ENCODE data around the gene POGZ. TPM values are rescaled to one million over a fixed set of nuclear protein-coding genes. Genes with fewer than 3 reads are reported as not detected.
A peak's percentile ranks its signal among the peaks of the same experiment; 100 is the strongest.

POGZ gene
- total RNA-seq, 1 experiment from 2014 or later, result 13.5 TPM

DNA sequence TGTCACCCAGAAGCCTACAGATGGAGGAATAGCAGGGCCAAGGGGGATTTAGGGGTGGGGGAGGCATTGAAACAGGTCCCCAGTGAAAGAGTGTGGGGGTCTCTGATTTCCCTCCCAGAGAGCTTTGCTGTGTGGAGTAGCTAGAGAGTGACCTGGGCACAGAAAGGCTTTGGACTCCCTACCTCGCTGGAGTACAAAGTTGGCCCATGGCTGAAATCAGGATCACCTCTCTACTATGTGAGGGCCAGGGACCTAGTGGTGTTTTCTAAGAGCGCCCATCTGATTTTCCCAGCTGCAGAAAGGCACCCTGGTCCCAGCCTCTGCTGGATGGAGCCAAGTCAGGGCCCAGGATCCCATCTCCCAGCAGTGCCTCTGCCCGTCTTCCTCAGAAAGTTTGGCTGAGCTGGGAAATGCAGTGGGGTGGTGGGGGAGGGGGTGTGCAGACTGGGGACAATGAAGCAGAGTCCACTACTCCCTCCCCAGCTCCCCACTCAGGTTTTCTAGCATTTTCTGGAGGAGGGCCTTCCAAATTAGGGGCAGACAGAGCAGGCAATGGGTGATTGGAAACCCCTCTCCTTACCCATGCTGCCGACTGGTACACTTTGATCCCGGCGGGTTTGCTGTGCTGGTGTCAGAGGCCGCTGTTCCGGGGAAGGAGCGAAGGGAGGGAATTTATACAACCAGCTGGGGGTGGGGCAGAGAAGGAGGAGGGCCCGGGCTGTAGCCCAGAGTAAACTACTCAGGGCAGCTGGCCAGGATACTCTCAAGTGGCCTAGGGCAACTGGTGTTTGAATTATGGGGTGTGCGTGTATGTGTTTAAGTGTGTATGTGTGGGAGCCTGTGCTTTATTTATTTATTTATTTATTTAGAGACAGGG lies 87.0 kb downstream of the POGZ start, which contains the start of gene SELENBP1:
TSS of gene SELENBP1 (minus strand) at position 648 of the 877 bp plus-strand sequence. CDS start at position 584, 64 bp downstream.
- peak; percentile 59 for DNase-seq (ENCODE audit: low read depth)

GRCh38 chr1:151371370-151372057 lies 87.8 kb downstream of the POGZ start:
- peak; percentile 45 for DNase-seq (ENCODE audit: low read depth)

- DNase-seq (ENCODE audit: low read depth), result no peak
These were observed 88.9 kb downstream of the POGZ start for GRCh38 chr1:151370211-151370911.

DNA sequence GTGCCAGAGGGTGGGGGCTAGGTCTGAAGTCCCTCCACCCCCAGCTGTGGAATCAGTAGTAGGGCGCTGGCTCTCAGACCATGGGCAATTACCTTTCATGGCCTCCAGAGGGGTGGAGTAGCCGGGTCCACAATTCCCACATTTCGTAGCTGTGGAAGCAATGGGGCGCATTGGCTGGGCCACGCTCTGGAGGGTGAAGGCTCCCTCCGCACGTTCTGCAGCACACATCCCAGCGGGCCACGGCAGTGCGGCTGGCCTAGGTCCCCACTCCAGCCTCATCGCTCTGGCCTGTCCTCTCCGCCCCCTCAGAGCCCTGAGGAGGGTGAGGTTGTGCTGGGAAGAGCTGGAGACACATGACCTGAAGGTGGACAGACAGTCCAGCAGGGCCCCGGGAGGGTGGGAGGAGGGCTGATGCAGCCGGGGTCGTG lies 89.7 kb downstream of the POGZ start:
- DNase-seq (ENCODE audit: low read depth), result no peak

DNA sequence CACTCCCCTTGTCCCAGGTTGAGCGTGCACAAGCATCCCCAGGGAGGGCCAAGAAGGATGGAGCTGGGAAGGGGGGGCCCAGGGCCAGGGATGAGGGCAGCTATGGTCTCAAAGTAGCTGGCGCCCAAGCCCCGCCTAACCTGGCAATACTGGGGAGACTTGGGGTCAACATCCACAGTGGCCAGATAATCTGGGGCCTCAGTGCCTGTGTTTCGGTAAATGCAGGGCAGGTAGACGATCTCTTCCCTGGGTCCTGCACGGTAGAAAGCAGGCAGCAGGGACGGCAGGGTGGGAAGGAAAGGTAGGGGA lies 90.0 kb downstream of the POGZ start:
- DNase-seq (ENCODE audit: low read depth), result no peak

GRCh38 chr1:151368393-151369301 lies 90.6 kb downstream of the POGZ start:
- no peak for DNase-seq (ENCODE audit: low read depth)

DNA sequence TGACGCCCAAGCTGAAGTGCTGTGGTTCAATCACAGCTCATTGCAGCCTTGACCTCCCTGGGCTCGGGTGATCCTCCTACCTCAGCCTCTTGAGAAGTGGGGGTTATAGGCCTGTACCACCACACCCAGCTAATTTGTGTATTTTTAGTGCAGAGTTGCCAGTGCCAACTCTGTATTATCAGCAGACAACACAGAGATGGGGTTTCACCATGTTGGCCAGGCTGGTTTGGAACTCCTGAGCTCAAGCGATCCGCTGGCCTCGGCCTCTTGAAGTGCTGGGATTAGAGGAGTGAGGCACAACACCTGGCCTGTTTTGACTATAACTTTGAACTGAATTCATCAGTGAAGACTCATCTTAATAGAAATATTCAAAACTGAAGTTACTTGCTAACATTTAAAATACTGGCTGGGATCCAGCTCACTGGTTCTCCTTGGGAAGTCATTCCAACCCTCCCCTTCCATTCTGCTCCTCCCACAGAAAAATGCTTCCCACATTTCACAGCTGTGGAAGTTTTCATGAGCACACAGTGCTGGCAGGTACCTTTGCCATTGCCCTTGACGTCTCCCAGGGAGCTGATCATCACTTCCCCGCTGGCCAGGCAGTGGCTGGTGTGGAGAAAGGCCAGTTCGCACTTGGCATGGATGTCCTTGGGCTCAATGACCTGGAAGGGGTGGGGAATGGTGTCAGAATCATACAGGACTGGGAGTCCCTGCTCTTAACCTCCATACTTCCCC lies 91.5 kb downstream of the POGZ start:
- DNase-seq (ENCODE audit: low read depth), result no peak

DNA sequence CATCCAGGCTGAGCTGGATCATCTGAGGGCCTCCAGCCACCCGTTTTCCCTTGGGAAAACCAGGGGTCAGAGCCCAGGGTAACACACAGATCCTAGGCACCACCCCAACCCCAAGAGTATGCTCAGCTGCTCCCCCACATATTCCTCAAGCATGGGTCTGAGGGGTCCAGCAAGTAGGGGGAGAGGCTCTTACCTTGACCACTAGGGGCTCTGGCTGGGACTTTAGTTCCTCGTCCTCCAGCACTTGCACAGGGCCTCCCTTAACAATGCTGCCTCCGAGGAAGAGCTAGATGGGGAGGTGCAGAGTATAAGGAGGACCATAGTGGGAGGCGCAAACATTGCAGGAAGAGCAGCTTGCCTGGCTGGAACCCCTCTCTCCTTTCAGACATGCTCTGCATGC lies 94.3 kb downstream of the POGZ start:
- no peak for DNase-seq (ENCODE audit: low read depth)

DNA sequence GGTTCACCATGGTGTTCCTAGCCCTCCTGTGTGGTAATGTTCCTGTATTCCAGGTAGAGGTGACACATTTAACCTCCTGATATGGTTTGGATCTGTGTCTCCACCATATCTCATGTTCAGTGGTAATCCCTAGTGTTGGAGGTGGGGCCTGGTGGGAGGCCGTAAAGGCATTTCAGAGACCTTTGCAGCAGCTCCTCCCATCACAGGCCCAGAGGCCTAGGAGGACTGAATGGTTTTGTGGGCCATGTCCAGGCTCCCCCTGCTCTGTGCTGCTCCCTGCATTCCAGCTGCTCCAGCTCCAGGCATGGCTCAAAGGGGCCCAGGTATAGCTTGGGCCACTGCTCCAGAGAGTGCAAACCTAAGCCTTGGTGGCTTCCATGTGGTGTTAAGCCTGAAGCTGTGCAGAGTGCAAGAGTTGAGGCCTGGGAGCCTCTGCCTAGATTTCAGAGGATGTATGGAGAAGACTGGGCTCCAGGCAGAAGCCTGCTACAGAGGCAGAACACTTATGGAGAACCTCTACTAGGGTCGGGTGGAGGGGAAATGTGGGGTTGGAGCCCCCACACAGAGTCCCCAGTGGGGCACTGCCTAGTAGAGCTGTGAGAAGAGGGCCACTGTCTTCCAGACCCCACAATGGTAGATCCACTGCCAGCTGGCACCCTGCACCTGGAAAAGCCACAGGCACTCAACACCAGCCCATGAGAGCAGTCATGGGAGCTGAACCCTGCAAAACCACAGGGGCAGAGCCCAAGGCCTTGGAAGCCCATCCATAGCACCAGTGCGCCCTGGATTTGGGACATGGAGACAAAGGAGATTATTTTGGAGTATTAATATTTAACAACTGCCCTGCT lies 96.8 kb downstream of the POGZ start:
- DNase-seq (ENCODE audit: low read depth), result no peak

GRCh38 chr1:151361883-151362282 lies 97.4 kb downstream of the POGZ start:
- no peak for DNase-seq (ENCODE audit: low read depth)

DNA sequence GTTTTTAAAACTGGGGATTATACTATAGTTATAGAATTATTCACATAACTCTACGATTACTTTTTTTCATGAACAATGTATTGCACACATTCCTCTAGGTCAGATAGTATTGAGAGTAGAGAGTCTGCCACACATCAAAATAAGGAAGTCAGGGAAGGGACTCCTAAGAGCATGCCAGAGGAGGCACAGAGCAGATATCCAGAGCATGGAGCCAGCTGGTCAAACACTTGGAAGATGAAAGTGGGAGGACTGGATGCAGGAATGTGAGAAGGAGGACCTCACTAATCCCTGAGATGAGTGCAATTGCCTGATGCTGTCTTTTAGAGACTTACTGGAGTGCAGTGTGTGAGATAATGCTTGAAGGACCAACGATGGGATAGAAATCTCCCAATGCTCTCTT lies 102.6 kb downstream of the POGZ start:
- no peak for DNase-seq (ENCODE audit: low read depth)

Other genes with a start within 250 kb of the POGZ start
- gene PSMD4, start 204.8 kb downstream of the POGZ start, total RNA-seq (2014; rRNA removed; shearing (Covaris generic)), result 186 and 201 TPM in 2 replicates
- gene ZNF687, start 177.2 kb downstream of the POGZ start, total RNA-seq (2014; rRNA removed; shearing (Covaris generic)), result 6.7 and 10.9 TPM in 2 replicates
- gene PI4KB, start 132.1 kb downstream of the POGZ start, total RNA-seq (2014; rRNA removed; shearing (Covaris generic)), result 26.4 and 28.4 TPM in 2 replicates
- 43.6 and 52.0 TPM in 2 replicates for gene RFX5, start 112.2 kb downstream of the POGZ start, total RNA-seq (2014; rRNA removed; shearing (Covaris generic))
- gene SELENBP1, start 86.8 kb downstream of the POGZ start, total RNA-seq (2014; rRNA removed; shearing (Covaris generic)), result 5.1 and 5.2 TPM in 2 replicates
- gene PSMB4, start 59.9 kb downstream of the POGZ start, total RNA-seq (2014; rRNA removed; shearing (Covaris generic)), result 469 and 498 TPM in 2 replicates
- under 0.01 and 0.10 TPM in 2 replicates for gene CGN, start 51.9 kb upstream of the POGZ start, total RNA-seq (2014; rRNA removed; shearing (Covaris generic))
- gene TUFT1, start 80.8 kb upstream of the POGZ start, total RNA-seq (2014; rRNA removed; shearing (Covaris generic)), result 2.3 and 3.8 TPM in 2 replicates
- 15.4 and 19.6 TPM in 2 replicates for gene SNX27, start 152.6 kb upstream of the POGZ start, total RNA-seq (2014; rRNA removed; shearing (Covaris generic))